GM12878 (cell line): ENCODE data around the gene ZBTB32. TPM values are rescaled to one million over a fixed set of nuclear protein-coding genes. Genes with fewer than 3 reads are reported as not detected.
A peak's percentile ranks its signal among the peaks of the same experiment; 100 is the strongest.

Experiments
- CHD1 ChIP-seq: IDR thresholded peaks from 2 replicates; pipeline ENCODE4 v1.6.1; 2012; ENCODE audit warnings: low read depth, low read length, improper control_type of control experiment
- CHD4 ChIP-seq: fragments of 200-600 bp; sonication (generic); IDR thresholded peaks from 2 replicates; pipeline ENCODE4 v1.6.1; 2016; ENCODE audit warnings: mild to moderate bottlenecking
- CREM ChIP-seq: IDR thresholded peaks from 2 replicates; pipeline ENCODE4 v1.6.1; 2014; ENCODE audit warnings: antibody characterized with exemption, low read depth
- EZH2 ChIP-seq: IDR thresholded peaks from 2 replicates; pipeline ENCODE4 v1.6.1; 2012; ENCODE audit warnings: low read depth, mild to moderate bottlenecking, control low read depth, inconsistent platforms, low read length, borderline replicate concordance; ENCODE audit not compliant: control insufficient read depth
- FOS ChIP-seq: IDR thresholded peaks from 3 replicates; pipeline ENCODE4 v1.6.1; 2011; ENCODE audit warnings: borderline replicate concordance; ENCODE audit not compliant: insufficient read length; ENCODE audit errors: extremely low read depth
- KLF5 ChIP-seq: fragments of 450-650 bp; IDR thresholded peaks from 2 replicates; pipeline ENCODE4 v1.6.1; 2014; ENCODE audit warnings: mild to moderate bottlenecking; ENCODE audit not compliant: partially characterized antibody
- MEF2B ChIP-seq: fragments of 450-650 bp; IDR thresholded peaks from 2 replicates; pipeline ENCODE4 v1.6.1; 2018; ENCODE audit warnings: mild to moderate bottlenecking, moderate library complexity; ENCODE audit not compliant: partially characterized antibody, poor library complexity, severe bottlenecking
- MXI1 ChIP-seq: fragments of 150-350 bp; IDR thresholded peaks from 2 replicates; pipeline ENCODE4 v1.6.1; 2011; ENCODE audit warnings: low read depth, mild to moderate bottlenecking, inconsistent platforms, low read length, improper control_type of control experiment
- RUNX3 ChIP-seq: IDR thresholded peaks from 2 replicates; pipeline ENCODE4 v1.6.1; 2012; ENCODE audit warnings: low read length, inconsistent platforms
- TARDBP ChIP-seq: IDR thresholded peaks from 2 replicates; pipeline ENCODE4 v1.6.1; 2016; ENCODE audit warnings: borderline replicate concordance
- TCF12 ChIP-seq: IDR thresholded peaks from 2 replicates; pipeline ENCODE4 v1.6.1; 2011; ENCODE audit warnings: low read depth, mild to moderate bottlenecking, low read length
- ZNF207 ChIP-seq: fragments of 450-650 bp; IDR thresholded peaks from 2 replicates; pipeline ENCODE4 v1.6.1; 2014; ENCODE audit warnings: antibody characterized with exemption, mild to moderate bottlenecking, borderline replicate concordance
- ZNF24 ChIP-seq: fragments of 450-650 bp; IDR thresholded peaks from 2 replicates; pipeline ENCODE4 v1.6.1; 2017; ENCODE audit warnings: antibody characterized with exemption, mild to moderate bottlenecking
- polyA plus RNA-seq, 11 experiments: library from polyadenylated mRNA; depleted of rRNA in 4 of 11; unstranded in 6 of 11; stranded (reverse) in 5 of 11; fragments of >200 nt; fragmentation: Nextera tagmentation in 4 of 11; fragmentation: Illumina TruSeq in 1 of 11; extraction: Ambion mirVana in 4 of 11; extraction: Trizol in 1 of 11; gene quantifications; 1 replicate in 1 of 11; 2 replicates in 10 of 11; pipeline versions ENCODE4 v1.2.1 to v1.2.3, GENCODE V29; 2011 to 2016; ENCODE audit warnings: inconsistent platforms in 2 of 11, missing spikeins in 2 of 11, low read depth in 1 of 11
- total RNA-seq, 4 experiments: library from RNA; depleted of rRNA in 3 of 4; stranded (reverse); fragments of >200 nt in 3 of 4; fragmentation: Illumina TruSeq in 1 of 4; extraction: Trizol in 1 of 4; gene quantifications; 2 replicates each; pipeline versions ENCODE4 v1.2.1 to v1.2.3, GENCODE V29; 2013 to 2021
- TF ChIP-seq, protein P1 (sequence below): fragments of 450-650 bp; IDR thresholded peaks from 2 replicates; pipeline ENCODE4 v1.6.1; 2017; ENCODE audit warnings: low read depth, mild to moderate bottlenecking, moderate library complexity
- TF ChIP-seq, protein P2 (sequence below): IDR thresholded peaks from 2 replicates; pipeline ENCODE4 v1.6.1; 2011; ENCODE audit warnings: borderline replicate concordance, low read depth, mild to moderate bottlenecking, moderate library complexity, low read length; ENCODE audit not compliant: insufficient read depth, poor library complexity, severe bottlenecking
- TF ChIP-seq, protein P3 (sequence below): IDR thresholded peaks from 2 replicates; pipeline ENCODE4 v1.6.1; 2011; ENCODE audit warnings: borderline replicate concordance, low read depth, mild to moderate bottlenecking, moderate library complexity, mixed read lengths, low read length; ENCODE audit not compliant: insufficient read depth; ENCODE audit errors: extremely low read length
- TF ChIP-seq, protein P4 (sequence below): fragments of 450-650 bp; IDR thresholded peaks from 2 replicates; pipeline ENCODE4 v1.6.1; 2018; ENCODE audit warnings: borderline replicate concordance, mild to moderate bottlenecking; ENCODE audit not compliant: partially characterized antibody
- TF ChIP-seq, protein P5 (sequence below): fragments of 450-650 bp; formaldehyde crosslinking; IDR thresholded peaks from 2 replicates; pipeline ENCODE4 v1.4.0; 2020; ENCODE audit warnings: mild to moderate bottlenecking, moderate library complexity

The ZBTB32 gene
- total and polyA plus RNA-seq, 10 of the 15 experiments (the other 5 are each of a cell fraction or from before 2014, with no cell fraction given), result 1.0 to 46.7 (median 16.0) TPM

DNA sequence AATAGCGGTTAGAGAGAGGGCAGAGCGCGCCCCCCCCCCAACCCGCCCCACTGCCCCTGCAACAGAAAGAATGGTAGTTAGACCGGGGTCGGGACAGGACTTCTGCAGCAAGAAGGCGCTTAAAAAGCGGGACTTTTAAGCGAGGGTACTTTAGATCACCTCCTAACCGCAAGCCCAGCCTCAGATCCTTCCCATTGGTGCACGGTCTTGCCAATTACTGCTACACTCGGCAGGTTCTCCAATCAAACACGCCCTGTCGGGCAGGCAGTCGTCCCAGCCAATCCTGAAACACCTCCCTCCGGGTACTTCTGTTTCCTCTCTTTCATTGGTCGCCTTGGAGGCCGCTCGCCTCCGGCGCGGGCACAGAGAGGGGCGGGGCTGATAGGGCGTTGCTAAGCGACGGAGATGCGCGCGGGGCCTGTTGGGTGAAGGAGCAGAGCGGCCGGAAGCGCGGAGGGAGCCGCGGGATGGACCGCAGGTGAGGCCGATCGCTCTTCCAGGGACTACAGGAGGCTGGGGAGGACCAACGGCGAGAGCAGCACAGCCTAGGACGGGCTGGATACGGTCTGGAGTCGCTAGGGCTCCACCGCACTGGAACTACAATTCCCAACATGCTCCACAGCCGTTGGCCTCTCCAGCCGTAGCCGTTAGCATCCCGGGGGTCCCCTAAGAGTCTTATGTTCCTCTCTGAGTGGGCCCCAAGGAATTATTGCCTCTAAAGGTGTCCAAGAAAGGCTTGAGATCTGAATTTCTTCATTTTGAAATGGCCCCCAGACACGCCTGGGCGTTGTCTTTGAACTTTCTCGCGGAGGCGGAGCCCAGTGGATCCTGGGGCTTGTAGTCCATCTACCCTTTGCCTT lies 53.6 kb downstream of the ZBTB32 start, which contains the start of gene PROSER3 (continued):
- TF ChIP-seq, protein P1, sequence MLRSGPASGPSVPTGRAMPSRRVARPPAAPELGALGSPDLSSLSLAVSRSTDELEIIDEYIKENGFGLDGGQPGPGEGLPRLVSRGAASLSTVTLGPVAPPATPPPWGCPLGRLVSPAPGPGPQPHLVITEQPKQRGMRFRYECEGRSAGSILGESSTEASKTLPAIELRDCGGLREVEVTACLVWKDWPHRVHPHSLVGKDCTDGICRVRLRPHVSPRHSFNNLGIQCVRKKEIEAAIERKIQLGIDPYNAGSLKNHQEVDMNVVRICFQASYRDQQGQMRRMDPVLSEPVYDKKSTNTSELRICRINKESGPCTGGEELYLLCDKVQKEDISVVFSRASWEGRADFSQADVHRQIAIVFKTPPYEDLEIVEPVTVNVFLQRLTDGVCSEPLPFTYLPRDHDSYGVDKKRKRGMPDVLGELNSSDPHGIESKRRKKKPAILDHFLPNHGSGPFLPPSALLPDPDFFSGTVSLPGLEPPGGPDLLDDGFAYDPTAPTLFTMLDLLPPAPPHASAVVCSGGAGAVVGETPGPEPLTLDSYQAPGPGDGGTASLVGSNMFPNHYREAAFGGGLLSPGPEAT, result 0 out of 2 replicates have a peak, but pooled peaks have one; percentile 48
- TF ChIP-seq RUNX3 (peak; percentile 98), FOS (peak; percentile 99), CHD4 (no peak), MEF2B (peak; percentile 63), ZNF207 (peak; percentile 95; the same call in 1 of the 2 replicates), ZNF24 (no peak), MXI1 (peak; percentile 45), TCF12 (no peak), CREM (peak; percentile 32), EZH2 (no peak), TARDBP (no peak), KLF5 (peak; percentile 86), CHD1 (no peak)
- TF ChIP-seq, protein P2, sequence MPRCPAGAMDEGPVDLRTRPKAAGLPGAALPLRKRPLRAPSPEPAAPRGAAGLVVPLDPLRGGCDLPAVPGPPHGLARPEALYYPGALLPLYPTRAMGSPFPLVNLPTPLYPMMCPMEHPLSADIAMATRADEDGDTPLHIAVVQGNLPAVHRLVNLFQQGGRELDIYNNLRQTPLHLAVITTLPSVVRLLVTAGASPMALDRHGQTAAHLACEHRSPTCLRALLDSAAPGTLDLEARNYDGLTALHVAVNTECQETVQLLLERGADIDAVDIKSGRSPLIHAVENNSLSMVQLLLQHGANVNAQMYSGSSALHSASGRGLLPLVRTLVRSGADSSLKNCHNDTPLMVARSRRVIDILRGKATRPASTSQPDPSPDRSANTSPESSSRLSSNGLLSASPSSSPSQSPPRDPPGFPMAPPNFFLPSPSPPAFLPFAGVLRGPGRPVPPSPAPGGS, result no peak
- TF ChIP-seq, protein P3, sequence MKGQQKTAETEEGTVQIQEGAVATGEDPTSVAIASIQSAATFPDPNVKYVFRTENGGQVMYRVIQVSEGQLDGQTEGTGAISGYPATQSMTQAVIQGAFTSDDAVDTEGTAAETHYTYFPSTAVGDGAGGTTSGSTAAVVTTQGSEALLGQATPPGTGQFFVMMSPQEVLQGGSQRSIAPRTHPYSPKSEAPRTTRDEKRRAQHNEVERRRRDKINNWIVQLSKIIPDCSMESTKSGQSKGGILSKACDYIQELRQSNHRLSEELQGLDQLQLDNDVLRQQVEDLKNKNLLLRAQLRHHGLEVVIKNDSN, result no peak
- TF ChIP-seq, protein P4, sequence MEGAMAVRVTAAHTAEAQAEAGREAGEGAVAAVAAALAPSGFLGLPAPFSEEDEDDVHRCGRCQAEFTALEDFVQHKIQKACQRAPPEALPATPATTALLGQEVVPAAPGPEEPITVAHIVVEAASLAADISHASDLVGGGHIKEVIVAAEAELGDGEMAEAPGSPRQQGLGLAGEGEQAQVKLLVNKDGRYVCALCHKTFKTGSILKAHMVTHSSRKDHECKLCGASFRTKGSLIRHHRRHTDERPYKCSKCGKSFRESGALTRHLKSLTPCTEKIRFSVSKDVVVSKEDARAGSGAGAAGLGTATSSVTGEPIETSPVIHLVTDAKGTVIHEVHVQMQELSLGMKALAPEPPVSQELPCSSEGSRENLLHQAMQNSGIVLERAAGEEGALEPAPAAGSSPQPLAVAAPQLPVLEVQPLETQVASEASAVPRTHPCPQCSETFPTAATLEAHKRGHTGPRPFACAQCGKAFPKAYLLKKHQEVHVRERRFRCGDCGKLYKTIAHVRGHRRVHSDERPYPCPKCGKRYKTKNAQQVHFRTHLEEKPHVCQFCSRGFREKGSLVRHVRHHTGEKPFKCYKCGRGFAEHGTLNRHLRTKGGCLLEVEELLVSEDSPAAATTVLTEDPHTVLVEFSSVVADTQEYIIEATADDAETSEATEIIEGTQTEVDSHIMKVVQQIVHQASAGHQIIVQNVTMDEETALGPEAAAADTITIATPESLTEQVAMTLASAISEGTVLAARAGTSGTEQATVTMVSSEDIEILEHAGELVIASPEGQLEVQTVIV, result no peak
- TF ChIP-seq, protein P5, sequence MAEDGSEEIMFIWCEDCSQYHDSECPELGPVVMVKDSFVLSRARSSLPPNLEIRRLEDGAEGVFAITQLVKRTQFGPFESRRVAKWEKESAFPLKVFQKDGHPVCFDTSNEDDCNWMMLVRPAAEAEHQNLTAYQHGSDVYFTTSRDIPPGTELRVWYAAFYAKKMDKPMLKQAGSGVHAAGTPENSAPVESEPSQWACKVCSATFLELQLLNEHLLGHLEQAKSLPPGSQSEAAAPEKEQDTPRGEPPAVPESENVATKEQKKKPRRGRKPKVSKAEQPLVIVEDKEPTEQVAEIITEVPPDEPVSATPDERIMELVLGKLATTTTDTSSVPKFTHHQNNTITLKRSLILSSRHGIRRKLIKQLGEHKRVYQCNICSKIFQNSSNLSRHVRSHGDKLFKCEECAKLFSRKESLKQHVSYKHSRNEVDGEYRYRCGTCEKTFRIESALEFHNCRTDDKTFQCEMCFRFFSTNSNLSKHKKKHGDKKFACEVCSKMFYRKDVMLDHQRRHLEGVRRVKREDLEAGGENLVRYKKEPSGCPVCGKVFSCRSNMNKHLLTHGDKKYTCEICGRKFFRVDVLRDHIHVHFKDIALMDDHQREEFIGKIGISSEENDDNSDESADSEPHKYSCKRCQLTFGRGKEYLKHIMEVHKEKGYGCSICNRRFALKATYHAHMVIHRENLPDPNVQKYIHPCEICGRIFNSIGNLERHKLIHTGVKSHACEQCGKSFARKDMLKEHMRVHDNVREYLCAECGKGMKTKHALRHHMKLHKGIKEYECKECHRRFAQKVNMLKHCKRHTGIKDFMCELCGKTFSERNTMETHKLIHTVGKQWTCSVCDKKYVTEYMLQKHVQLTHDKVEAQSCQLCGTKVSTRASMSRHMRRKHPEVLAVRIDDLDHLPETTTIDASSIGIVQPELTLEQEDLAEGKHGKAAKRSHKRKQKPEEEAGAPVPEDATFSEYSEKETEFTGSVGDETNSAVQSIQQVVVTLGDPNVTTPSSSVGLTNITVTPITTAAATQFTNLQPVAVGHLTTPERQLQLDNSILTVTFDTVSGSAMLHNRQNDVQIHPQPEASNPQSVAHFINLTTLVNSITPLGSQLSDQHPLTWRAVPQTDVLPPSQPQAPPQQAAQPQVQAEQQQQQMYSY (CRISPR knock-in tag), result no peak
